SK-N-SH (cell line): ENCODE results near the gene PPIP5K2.

ENCODE experiments used
- EZH2phosphoT487 ChIP-seq: fragments of 200-600 bp; sonication (generic); IDR thresholded peaks from 2 replicates; pipeline ENCODE4 v1.6.1; 2017; ENCODE audit warnings: low read depth, mixed run types, mild to moderate bottlenecking, antibody characterized with exemption, moderate library complexity, borderline replicate concordance
- MXI1 ChIP-seq: IDR thresholded peaks from 2 replicates; pipeline ENCODE4 v1.6.1; 2012; ENCODE audit warnings: mild to moderate bottlenecking, low read depth, low read length, improper control_type of control experiment
- NFIC ChIP-seq: IDR thresholded peaks from 2 replicates; pipeline ENCODE4 v1.4.0; 2012; ENCODE audit warnings: borderline replicate concordance
- POLR2AphosphoS5 ChIP-seq: IDR thresholded peaks from 2 replicates; pipeline ENCODE4 v1.6.1; 2012; ENCODE audit warnings: low read depth, low read length
- TAF1 ChIP-seq: IDR thresholded peaks from 2 replicates; pipeline ENCODE4 v1.6.1; 2012; ENCODE audit warnings: low read depth, mild to moderate bottlenecking, low read length, moderate library complexity, borderline replicate concordance
- YY1 ChIP-seq: IDR thresholded peaks from 2 replicates; pipeline ENCODE4 v1.4.0; 2012; ENCODE audit warnings: low read depth, mild to moderate bottlenecking
- TF ChIP-seq, protein P1 (sequence below): fragments of 200-600 bp; sonication (generic); IDR thresholded peaks from 2 replicates; pipeline ENCODE4 v1.6.1; 2017; ENCODE audit warnings: antibody characterized with exemption, mild to moderate bottlenecking, moderate library complexity

DNA sequence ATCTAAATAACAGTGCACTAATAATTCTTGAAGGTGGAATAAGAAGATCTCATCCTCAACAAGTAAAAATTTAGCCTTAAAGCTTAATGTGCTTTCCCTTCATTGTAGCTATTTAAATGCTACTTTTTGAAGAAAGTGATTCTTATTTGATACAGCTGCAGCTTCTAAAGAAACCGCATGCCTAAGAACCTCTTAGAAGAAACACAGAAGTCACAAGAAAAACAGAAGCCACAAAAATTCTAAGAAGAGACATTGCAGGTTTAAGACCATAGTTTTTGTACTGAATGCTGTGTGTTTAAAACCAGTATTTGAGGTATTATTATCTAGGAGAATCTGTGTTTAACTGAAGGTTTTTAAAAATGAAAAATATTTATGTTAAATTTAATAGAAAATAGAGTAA is 68.3 kb downstream of the PPIP5K2 start:
- TF ChIP-seq NFIC (no peak), MXI1 (no peak), EZH2phosphoT487 (no peak), TAF1 (no peak), POLR2AphosphoS5 (no peak), YY1 (no peak)
- TF ChIP-seq, protein P1, sequence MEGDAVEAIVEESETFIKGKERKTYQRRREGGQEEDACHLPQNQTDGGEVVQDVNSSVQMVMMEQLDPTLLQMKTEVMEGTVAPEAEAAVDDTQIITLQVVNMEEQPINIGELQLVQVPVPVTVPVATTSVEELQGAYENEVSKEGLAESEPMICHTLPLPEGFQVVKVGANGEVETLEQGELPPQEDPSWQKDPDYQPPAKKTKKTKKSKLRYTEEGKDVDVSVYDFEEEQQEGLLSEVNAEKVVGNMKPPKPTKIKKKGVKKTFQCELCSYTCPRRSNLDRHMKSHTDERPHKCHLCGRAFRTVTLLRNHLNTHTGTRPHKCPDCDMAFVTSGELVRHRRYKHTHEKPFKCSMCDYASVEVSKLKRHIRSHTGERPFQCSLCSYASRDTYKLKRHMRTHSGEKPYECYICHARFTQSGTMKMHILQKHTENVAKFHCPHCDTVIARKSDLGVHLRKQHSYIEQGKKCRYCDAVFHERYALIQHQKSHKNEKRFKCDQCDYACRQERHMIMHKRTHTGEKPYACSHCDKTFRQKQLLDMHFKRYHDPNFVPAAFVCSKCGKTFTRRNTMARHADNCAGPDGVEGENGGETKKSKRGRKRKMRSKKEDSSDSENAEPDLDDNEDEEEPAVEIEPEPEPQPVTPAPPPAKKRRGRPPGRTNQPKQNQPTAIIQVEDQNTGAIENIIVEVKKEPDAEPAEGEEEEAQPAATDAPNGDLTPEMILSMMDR = no peak
